Adrenal gland (tissue), 5 donors: ENCODE measurements around the gene PIEZO1.

ENCODE experiments used
- POLR2A ChIP-seq, 2 donors: fragments of 450-650 bp; IDR thresholded peaks; one replicate each; pipeline ENCODE4 v1.6.1; 2017; ENCODE audit warnings: antibody characterized with exemption in 2 of 2, mild to moderate bottlenecking in 2 of 2, moderate library complexity in 1 of 2
- TF ChIP-seq, protein P1 (sequence below), 6 experiments: fragments of 450-650 bp in 4 of 6; fragments of 200-600 bp in 2 of 6; sonication (generic) in 1 of 6; IDR thresholded peaks; 1 replicate in 5 of 6; 2 replicates in 1 of 6; pipeline versions ENCODE4 v1.5.1 to v1.8.0; 2016 to 2021; ENCODE audit warnings: antibody characterized with exemption in 6 of 6, mild to moderate bottlenecking in 2 of 6, moderate library complexity in 1 of 6
- donor health status: DM: no; HTN: no; CAD: no.

DNA sequence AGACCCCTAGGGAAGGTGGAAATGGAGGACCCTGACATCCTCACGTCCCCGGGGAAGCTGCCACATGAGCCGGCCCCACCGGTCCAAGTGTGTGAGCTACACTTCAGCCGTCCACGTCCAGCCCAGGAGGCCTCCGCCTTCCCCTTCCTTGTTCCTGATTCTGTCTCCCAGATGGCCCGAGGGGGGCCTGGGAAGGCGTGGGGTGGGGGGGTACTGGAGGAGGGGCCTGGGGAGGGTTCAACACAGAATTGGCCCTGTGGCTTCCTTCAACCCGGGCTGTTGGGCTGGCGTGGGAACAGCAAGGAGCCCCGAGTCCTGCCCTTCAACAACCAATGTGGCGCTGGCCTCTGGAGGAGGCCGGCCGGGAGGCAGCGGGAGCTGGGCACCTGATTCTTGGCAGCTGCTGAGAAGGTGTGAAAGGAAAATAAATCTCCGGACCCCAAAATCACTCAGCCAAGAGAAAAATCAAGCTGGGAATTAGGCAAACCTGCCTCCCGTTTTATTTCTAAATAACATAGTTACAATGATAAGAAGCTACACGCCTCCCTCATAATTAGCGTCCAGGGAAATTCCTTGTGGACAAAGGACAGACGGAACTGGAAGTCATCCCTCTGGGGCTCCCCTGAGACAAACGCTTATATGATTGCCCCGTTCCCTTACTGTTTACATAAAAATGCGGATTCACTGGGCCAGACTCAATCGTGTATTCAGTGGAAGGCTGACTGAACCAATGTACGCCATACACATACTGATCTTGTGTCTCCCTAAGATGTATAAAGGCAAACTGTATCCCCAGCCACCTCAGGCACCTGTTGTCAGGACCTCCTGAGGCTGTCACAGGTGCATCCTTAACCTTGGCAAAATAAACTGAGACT is 28.5 kb upstream of the PIEZO1 start:
- TF ChIP-seq POLR2A (IDR thresholded peaks at IDR 0.05), result no peak
- TF ChIP-seq, protein P1, sequence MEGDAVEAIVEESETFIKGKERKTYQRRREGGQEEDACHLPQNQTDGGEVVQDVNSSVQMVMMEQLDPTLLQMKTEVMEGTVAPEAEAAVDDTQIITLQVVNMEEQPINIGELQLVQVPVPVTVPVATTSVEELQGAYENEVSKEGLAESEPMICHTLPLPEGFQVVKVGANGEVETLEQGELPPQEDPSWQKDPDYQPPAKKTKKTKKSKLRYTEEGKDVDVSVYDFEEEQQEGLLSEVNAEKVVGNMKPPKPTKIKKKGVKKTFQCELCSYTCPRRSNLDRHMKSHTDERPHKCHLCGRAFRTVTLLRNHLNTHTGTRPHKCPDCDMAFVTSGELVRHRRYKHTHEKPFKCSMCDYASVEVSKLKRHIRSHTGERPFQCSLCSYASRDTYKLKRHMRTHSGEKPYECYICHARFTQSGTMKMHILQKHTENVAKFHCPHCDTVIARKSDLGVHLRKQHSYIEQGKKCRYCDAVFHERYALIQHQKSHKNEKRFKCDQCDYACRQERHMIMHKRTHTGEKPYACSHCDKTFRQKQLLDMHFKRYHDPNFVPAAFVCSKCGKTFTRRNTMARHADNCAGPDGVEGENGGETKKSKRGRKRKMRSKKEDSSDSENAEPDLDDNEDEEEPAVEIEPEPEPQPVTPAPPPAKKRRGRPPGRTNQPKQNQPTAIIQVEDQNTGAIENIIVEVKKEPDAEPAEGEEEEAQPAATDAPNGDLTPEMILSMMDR (IDR thresholded peaks at IDR 0.05), result no peak
